ENCODE measurements around the gene PRKG2. TPM values are rescaled to one million over a fixed set of nuclear protein-coding genes. Genes with fewer than 3 reads are reported as not detected.

The PRKG2 gene
- polyA plus RNA-seq, 1 donor from 2014 or later: 0.16 TPM

- Histone ChIP-seq H3K4me3 (ENCODE audit: low read length) (no peak overlapping the region), H2AFZ (ENCODE audit: low read depth, low read length) (no peak overlapping the region), H3K36me3 (ENCODE audit: insufficient read depth, low read length) (no peaks in the 10 kb centered on the region), H3K4me2 (ENCODE audit: low read length) (no peak overlapping the region), H3K27ac (ENCODE audit: low read length) (no peak overlapping the region), H3K27me3 (ENCODE audit: insufficient read depth, low read depth, low read length) (no peaks in the 10 kb centered on the region), H3F3A (ENCODE audit: insufficient read depth, low read length, poor library complexity, severe bottlenecking) (no peaks in the 10 kb centered on the region), H3K9ac (ENCODE audit: low read length) (no peak overlapping the region), H3K79me2 (replicated peaks; ENCODE audit: insufficient read depth, low read length) (no peaks in the 10 kb centered on the region), H3K9me2 (ENCODE audit: insufficient read depth, low read length) (no peaks in the 10 kb centered on the region), H4K20me1 (ENCODE audit: insufficient read depth) (no peaks in the 10 kb centered on the region), H3K9me3 (ENCODE audit: low read length) (no peaks in the 10 kb centered on the region)
- TF ChIP-seq SMC3 (conservative IDR thresholded peaks at IDR 0.05; ENCODE audit: poor library complexity): no peak
- no peak for TF ChIP-seq TAF1 (IDR thresholded peaks at IDR 0.05; ENCODE audit: low read depth)
- no peak for TF ChIP-seq RAD21 (conservative IDR thresholded peaks at IDR 0.05)
- TF ChIP-seq EP300 (conservative IDR thresholded peaks at IDR 0.05; ENCODE audit: poor library complexity, severe bottlenecking): no peak
- no peak for TF ChIP-seq EZH2 (IDR thresholded peaks at IDR 0.05; ENCODE audit: borderline replicate concordance, insufficient read depth, low read length, poor library complexity, severe bottlenecking)
- no peak for TF ChIP-seq REST (IDR thresholded peaks at IDR 0.05; ENCODE audit: borderline replicate concordance)
- TF ChIP-seq CTCF (IDR thresholded peaks at IDR 0.05; ENCODE audit: poor library complexity, severe bottlenecking): no peak
- TF ChIP-seq POLR2AphosphoS5 (IDR thresholded peaks at IDR 0.05): no peak
- TF ChIP-seq MXI1 (conservative IDR thresholded peaks at IDR 0.05; ENCODE audit: poor library complexity, severe bottlenecking): no peak
These were observed 19.5 kb downstream of the PRKG2 start for GRCh38 chr4:81195475-81195874.

- Histone ChIP-seq H3K27me3 (ENCODE audit: insufficient read depth, low read depth, low read length) (no peaks in the 10 kb centered on the region), H3K27ac (ENCODE audit: low read length) (no peak overlapping the region), H3K79me2 (replicated peaks; ENCODE audit: insufficient read depth, low read length) (no peaks in the 10 kb centered on the region), H2AFZ (ENCODE audit: low read depth, low read length) (no peak overlapping the region), H4K20me1 (ENCODE audit: insufficient read depth) (no peaks in the 10 kb centered on the region), H3K9me2 (ENCODE audit: insufficient read depth, low read length) (no peaks in the 10 kb centered on the region), H3K9me3 (ENCODE audit: low read length) (no peaks in the 10 kb centered on the region), H3K4me3 (ENCODE audit: low read length) (no peak overlapping the region), H3K4me2 (ENCODE audit: low read length) (no peak overlapping the region), H3K36me3 (ENCODE audit: insufficient read depth, low read length) (no peaks in the 10 kb centered on the region), H3F3A (ENCODE audit: insufficient read depth, low read length, poor library complexity, severe bottlenecking) (no peaks in the 10 kb centered on the region), H3K9ac (ENCODE audit: low read length) (no peak overlapping the region)
- TF ChIP-seq EZH2 (IDR thresholded peaks at IDR 0.05; ENCODE audit: borderline replicate concordance, insufficient read depth, low read length, poor library complexity, severe bottlenecking): no peak
- no peak for TF ChIP-seq REST (IDR thresholded peaks at IDR 0.05; ENCODE audit: borderline replicate concordance)
- no peak for TF ChIP-seq SMC3 (conservative IDR thresholded peaks at IDR 0.05; ENCODE audit: poor library complexity)
- no peak for TF ChIP-seq EP300 (conservative IDR thresholded peaks at IDR 0.05; ENCODE audit: poor library complexity, severe bottlenecking)
- TF ChIP-seq RAD21 (conservative IDR thresholded peaks at IDR 0.05): no peak
- no peak for TF ChIP-seq POLR2AphosphoS5 (IDR thresholded peaks at IDR 0.05)
- no peak for TF ChIP-seq CTCF (IDR thresholded peaks at IDR 0.05; ENCODE audit: poor library complexity, severe bottlenecking)
- no peak for TF ChIP-seq MXI1 (conservative IDR thresholded peaks at IDR 0.05; ENCODE audit: poor library complexity, severe bottlenecking)
- no peak for TF ChIP-seq TAF1 (IDR thresholded peaks at IDR 0.05; ENCODE audit: low read depth)
These were observed 20.7 kb downstream of the PRKG2 start for GRCh38 chr4:81194286-81194685.

Measured in neural cell (in vitro differentiated cells).